GM19395 (cell line): Measurements from ENCODE around the gene SELP.

Experiments
- ATAC-seq: cut with Tn5 transposase; IDR thresholded peaks from one replicate; pipeline ENCODE4 v1.9.1; 2021; ENCODE audit warnings: mild to moderate bottlenecking, moderate library complexity; ENCODE audit not compliant: unreplicated experiment

SELP gene

DNA sequence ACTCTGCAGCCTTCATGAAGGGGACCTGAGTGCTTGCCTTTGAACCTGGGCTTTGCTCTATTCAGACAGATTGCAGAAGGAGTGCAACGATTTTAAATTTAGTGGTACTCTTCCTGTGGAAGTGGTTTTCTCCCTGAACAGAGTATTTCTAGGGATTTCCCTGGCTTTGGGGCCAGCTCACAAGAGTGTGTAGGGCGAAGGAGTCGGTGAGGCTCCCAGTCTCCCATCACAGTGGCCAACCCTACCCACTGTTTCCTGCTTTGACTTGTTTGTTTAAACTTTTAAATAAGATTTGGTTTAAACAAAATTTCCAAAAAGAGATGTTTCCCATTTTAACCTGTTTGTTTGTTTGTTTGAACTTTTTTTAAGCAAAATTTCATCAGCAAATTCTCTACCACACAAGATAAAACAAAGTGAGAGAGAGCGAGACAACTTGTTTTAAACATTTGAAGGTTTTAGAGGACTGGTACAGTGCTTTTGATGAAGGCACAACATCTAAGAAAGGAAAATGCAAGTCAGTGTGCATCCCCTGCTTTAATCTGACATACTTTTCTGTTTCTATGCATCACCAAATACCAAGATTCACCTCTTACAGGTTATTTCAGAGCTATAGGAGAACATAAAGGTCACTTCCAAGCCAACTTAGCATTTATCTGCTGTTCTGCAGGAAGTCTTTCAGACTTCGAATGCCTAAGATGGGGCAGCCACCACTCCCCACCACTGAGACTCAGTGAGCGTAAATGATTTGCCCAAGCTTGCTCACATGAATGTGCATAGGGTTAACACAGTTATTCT is 6.6 kb downstream of the SELP start:
- ATAC-seq, result no peak

DNA sequence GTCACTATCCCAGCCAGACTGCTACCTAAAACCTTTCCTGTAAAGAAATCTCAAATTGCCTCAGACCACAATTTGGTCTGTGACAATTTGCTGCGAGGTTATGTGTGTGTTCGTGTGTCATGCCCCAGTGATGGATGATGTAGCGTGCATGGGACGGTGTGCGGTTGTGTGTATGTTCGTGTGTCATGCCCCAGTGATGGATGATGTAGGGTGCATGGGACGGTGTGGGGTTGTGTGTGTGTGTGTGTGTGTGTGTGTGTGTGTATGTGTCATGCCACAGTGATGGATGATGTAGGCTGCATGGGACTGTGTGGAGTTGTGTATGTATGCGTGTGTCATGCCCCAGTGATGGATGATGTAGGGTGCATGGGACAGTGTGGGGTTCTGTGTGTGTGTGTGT is 9.4 kb downstream of the SELP start:
- no peak for ATAC-seq

DNA sequence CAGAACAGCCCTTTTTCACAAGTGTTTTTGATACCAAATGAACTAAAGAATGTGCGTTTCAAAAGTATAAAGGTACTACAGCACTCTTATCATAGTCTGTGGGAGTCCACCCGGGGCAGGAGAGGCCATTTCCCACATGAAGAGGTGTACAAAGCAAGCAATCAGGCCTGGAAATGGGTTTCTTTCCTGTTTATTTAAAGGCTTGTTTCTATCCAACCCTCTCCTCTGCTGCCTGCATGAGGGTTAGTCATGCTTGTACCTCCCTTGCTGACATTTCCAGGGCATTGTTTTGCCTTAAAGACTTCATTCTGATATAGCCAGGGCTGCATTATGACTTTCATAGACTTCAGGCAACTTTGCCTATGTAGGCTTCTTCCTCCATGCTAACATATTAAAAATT is 11.6 kb downstream of the SELP start:
- no peak for ATAC-seq

DNA sequence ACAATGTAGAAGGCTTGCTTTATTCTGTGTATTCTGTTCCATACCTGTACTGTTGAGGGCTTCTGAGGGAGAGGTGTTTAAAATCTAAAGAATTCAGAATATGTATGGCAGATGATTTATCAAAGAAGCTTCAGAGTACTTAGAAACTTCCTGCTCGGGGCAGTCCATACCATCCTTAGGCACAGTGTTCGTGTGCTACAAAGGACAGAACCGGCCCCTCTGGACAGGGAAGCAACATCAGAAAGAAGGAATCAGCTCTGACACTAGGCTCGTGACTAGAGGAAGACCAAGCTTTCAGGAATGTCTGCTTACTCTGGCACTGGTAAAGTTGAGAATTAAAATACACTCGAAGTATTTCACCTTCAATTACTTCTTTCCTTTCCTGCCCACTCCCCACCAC is 14.1 kb downstream of the SELP start:
- ATAC-seq, result no peak

DNA sequence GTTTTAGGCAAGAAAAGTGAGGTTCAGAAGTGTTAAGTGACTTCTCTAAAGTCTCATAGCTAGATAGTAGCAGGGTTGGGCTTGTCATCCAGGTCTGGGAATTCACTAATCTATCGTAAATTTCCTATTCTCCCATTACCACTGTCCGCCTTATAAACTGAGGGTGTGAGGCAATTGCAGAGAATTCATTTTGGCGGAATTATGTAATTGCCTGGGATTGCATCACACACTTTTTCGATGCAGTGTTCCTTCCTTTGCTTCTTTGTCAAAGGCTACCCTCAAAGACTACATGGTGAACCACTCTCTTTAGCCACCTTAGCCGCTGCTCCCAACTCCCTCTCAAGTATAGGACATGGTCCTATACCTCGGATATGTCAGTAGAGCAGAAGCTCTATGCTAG is 19.1 kb downstream of the SELP start:
- no peak for ATAC-seq

DNA sequence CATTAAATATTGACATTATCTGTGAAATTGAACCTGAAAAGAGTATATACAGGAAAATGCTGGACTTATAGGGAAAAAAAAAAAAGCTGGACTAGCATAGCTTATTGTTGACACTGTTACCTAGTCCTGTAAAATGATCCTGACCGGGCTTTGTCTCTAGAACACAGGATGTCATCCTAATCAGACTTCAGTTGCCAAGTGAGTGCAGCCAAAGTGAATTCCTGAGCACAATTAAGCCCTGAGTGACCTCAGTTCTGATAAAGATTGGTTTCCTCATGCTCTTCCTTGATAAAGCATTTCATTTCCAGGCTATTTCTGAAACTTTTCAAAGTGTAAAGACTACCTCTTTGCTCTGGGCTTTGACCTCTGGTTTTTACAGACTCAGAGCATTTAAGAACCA is 19.8 kb downstream of the SELP start:
- no peak for ATAC-seq

DNA sequence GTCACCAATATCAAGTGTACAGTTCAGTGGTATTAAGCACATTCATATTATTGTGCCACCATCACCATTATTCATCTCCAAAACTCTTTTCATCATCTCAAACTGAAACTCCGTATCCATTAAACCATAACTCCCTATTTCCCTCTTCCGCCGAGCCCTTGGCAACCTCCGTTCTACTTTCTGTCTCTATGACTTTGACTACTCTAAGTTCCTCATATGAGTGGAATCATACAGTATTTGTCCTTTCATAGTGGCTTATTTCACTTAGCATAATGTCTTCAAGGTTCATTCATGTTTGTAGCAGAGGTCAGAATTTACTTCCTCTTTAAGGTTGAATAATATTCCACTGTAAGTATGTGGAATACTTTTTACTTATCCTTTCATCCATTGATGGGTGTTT is 21.7 kb downstream of the SELP start:
- ATAC-seq, result no peak

DNA sequence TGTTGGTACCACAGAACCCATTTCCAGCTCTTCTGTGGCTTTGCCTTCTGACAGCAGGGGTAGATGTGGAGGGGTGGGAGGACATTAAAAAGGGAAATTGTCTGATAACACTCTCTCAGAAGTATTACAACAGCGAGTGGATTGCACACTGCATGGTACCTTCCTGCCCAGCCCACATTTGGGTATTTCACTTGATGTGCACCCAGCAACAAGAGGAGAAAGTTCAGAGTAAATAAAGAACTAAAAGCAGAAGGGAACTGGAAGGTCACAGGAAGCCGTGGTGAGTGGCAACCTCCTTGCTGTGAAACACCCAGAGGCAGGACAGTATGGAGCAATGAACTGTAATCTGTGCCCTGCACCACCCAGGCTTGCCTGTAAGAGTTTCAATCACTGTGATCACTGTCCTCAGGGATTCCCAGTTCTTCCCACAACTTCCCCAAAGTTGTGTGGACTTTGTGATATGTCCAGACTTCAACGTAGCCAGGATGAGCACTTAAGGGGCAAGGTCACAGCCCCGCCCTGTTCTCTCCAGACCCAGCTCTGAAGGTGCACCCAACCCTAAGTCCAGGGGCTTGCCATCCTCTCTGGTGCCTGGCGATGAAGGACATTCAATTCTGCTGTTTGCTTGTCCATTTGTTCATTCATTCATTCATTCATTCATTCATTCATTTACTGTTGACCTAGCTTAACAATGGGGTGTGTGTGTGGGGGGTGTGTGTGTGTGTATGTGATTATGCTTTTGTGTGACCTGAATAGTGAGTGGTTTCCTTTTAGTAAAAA is 25.0 kb downstream of the SELP start:
- peak; percentile 59 for ATAC-seq

DNA sequence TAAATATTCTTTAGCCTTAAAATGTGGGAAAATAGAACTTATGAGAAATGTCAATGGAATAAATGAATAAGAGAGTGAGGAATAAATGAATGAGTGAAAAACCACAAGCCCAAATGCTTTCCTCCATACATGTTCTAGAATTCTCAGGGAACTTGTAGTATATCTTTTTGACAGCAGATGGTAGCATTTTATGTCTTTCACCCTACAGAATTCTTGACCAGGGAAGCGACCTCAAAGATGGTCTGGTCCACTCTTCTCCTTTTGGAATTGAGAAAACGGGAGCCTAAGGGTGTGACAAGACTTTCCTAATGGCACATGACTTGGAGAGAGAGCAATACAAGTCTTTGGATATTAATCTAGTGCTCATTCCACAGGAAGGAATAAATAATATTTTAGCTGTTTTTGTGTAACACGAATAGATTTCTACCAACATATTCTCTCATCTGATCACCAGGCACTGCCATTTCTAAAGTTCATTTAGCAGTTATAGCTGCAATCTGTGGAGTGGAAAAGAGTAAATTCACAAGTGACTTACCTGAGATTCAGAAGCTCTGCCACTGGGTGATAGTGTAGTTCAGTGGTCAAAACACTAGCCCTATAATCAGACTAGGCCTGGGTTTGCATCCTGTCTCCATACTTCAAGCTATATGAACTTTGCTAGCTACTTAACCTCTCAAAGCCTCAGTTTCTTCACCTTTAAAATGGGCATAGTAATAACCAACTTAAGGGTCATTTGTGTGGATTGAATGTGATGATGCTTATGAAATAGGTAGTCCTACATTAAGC is 28.6 kb downstream of the SELP start:
- ATAC-seq, result peak; percentile 65

DNA sequence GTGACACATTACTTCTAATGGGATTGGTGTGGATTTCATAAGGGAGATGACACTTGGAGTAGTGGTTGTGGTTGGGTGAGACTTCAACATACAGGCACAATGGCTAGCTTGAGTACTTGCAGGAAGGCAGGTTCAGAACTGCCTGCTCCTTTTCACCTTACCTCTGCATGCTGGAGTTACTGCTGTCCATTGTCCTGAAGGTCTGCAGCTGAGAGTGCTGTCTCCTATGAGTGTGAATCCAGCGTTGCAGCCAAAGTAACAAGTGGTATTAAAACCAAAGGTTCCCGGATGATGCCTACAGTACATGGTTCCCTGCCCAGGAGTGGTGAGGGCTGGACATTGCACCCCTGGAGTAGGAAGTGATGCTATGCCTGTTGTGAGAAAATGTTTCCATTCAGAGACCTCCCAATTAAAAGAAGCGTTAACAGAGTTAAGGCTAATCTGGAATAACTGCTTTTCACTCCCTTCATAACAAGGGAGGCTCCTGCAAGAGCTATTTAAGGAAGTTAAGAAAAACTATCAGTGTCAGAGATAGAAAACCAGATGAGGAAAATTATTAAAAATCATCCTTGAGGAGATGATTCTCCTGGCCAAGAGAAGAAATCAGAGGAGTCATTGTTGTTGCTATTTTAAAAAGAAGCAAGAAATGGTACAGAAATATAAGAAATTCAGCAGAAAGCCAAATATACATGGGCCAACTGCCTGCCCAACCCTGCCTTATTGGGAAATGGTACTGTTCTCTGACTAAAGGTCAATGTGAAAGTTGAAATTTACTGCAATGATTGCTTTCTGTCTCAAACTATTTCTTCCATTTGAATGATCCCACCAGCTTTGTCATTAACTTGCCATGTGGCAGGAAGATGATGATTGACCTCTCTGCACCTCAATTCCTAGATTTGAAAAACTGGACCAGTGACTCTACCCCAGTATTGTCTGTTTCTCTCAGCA is 33.9 kb downstream of the SELP start:
- no peak for ATAC-seq

DNA sequence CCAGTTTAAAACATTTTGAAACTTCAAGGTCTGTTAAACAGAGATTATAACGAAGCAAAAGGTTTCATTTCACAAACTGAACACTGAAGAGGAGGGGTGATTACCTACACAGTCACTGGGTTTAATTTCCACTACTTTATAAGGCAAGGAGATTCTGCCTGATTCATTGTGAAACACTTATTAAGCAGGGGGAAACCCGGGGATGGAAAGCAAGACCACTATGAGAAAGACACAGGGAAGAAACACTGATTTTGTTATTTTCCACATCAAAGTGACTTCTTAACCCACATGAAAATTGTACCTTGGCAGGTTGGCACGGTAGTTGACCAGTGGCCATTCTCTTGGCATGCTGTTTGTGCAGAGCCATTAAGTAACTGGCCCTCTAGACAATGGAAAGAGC is 35.5 kb downstream of the SELP start:
- peak; percentile 79 for ATAC-seq

DNA sequence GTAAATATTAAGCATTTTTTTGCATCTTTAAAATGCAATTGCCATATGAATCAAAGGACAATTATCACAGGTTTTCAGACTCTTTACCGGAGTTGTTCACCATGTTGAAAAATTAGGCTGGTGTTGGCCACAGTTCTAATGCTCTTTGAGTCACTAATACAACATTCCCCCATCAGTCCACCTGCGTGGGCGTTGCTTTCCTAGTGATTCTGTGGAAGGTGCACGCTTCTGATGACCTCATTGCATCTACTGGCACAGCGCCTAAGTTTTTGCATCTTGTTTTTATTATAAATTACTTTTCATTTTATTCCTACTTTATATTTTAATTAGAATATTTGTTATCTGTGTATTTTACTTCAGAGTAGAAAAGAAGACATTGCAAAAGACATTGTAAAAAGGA is 39.0 kb downstream of the SELP start:
- ATAC-seq, result no peak

DNA sequence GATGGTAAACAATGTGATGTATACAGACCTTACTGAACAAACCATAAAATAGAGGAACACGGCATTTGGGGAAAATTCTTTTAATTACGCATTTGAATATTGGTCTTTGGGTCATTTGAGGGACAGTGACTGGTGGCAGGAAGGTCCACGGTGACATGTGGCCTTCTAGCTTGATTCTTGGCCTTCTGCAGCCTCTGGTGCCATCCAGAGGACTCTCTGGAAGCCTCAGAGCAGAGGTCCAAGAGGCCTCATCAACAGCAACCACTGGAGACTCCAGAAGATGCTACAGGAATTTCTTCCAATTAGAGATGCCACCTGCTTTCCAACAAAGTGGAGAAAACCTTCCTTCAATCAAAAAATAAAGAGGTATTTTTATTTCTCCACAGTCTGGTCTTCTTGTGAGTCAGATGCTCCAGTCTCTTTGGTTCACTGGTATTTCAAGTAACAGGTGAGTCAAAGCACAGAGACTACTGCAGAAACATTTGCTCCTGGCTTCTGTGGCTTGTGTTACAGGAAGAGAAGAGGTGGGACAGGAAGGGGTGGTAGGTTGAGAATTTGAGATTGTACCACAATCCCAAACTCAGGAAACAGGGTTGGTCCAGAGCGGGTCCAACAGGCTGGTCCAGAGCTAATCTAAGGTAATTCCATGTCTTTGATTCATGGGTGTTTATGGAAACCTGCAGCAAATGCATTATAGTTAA is 41.0 kb downstream of the SELP start:
- ATAC-seq, result no peak

DNA sequence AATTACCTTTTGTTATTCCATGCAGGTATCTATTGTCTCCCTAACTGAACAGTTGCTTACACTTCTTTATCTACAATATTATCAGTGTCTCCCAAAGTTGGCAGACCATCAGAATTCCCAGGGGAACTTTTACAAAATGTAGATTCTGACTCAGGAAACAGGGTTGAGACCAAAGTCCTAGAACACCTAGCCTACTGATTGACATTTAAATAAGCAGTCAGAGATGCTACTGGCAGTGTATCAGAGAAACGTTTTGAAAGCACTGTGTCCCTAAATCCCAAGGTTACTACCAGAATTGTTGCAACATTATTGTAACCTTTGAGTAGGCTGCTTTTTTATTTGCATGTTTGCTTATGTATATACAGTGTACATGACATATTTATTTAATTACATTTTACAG is 41.8 kb downstream of the SELP start:
- no peak for ATAC-seq

DNA sequence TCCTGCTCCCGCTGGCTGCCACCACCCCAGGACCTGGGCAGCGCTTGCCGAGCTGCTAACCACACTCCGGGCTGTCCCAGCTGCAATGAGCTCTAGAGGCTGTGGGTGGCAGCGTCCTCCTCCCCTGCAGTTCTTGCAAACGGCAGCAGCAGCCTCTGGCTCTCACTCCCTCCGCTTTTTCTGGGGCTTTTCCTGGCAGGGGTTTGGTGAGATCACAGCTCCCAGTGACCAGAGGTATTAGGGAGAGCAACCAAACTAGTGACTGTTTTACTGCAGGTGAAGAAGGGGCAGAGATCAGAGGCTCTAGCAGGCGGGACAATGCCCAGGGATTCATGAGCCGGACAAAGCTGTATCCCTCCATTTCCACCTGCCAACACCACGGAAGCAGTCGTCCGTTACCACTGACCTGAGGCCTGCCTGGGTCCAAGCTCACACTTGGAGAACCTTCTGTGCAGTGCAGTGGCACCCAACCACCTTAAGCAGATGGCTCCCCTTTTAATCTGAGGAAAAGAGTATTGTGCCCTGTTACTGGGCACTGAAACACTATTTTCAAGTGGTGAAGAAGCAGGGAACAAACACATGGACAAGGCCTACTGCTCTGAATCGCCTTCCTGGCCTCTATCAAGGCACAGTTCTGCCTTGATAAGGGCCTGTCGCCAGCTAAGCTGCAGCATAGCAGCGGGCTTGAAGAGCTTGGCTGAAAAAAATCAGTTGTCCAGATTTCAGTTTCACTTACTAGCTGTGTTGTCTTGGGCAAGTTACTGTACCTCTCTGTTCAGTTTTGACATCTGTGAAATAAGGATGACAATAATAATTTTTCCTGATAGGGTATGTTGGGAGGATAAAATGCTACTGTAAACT is 43.3 kb downstream of the SELP start, which contains the start of gene F5:
Gene F5 (minus strand): TSS at position 87 of the 861 bp plus-strand sequence. CDS start 95 bp downstream, outside the sequence.
- peak; percentile 97 for ATAC-seq

DNA sequence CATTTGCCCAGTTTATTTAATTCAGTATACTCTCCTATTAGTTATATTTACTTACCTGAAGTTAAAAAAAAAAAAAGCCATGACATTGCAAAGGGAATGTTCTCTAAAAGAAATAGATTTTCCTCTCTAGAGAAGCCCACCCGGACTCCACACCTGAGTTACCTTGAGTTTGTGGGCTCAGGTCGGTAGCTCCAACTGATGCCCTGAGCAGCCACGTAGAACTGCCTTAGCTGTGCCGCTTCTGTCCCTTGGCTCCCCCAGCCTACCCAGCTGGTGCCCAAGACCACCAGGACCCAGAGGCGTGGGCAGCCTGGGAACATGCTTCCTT is 43.9 kb downstream of the SELP start:
- peak; percentile 41 for ATAC-seq

DNA sequence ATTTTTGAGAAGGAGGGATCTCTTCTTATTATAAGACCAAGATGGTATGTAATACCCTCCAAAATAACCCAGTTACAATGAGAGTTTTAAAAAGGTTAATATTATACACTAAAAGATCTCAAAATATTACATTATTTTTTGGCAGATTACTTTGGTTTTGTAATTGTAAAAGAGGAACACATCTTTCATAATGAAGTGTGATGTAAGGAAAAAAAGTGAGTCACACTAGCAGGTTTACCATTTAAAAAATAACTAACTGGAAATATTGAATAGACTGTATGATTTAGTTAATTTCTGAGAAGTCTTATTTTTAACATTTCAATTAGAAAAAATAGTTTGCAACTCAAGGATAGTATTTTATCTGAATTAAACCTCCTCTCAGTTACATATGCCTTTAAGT is 44.7 kb downstream of the SELP start:
- ATAC-seq, result no peak

DNA sequence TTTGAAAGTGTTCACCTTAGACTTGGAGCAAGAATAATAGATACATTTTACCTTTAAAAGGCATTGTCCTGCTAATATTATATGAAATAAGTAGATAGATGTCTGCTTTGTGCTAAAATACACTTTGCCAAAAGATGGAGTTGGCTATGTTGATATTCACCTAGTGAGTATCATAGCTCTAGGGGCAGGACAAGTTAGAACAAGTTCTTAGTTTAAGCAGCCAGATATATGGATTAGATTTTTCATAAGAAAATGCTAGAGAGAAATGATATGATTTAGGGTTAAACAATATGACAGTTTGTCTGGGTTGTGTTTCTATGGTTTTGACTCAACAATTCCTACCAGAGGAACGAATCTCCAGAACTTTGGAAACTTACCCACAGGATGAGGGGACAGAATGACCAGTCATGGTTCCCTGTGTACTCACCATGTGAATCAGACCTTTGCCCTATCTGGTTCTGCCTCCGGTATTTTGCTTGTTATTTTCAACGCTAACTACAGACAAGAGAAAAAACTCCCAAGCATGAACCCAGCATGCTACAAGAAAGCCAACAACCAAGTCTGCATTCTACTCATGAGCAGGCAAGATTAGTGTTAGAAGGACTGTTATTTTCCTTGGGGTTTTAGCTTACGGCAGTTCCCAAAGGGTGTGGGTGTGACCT is 45.3 kb downstream of the SELP start:
- ATAC-seq, result no peak
